ENCODE measurements around the gene PTPRN2.

GRCh38 chr7:157640144-157640543, 947.5 kb downstream of the PTPRN2 start:
- no peak for TF ChIP-seq EZH2 (IDR thresholded peaks at IDR 0.05; ENCODE audit: low read length, missing control alignments)
- no peak for TF ChIP-seq CTCF (conservative IDR thresholded peaks at IDR 0.05 in 1 of 2, IDR thresholded peaks at IDR 0.05 in 1 of 2; ENCODE audit: low read depth in 1 of 2, low read length in 2 of 2)

All from fibroblast of lung (primary cell).